Colonic mucosa (tissue), 4 donors: ENCODE data around the gene LRRC73. TPM values are rescaled to one million over a fixed set of nuclear protein-coding genes. Genes with fewer than 3 reads are reported as not detected.

Experiments used
- DNase-seq: peaks from one replicate; pipeline ENCODE4 v3.0.0-alpha.2; 2020
- H3K27ac ChIP-seq: fragments of 200-600 bp; one replicate; pipeline ENCODE4 v1.8.0; 2021
- H3K27me3 ChIP-seq: fragments of 200-600 bp; one replicate; pipeline ENCODE4 v1.8.0; 2021
- H3K36me3 ChIP-seq: fragments of 200-600 bp; one replicate; pipeline ENCODE4 v1.8.0; 2021
- H3K4me1 ChIP-seq: fragments of 200-600 bp; one replicate; pipeline ENCODE4 v1.8.0; 2021; ENCODE audit warnings: mild to moderate bottlenecking
- H3K4me3 ChIP-seq: fragments of 200-600 bp; one replicate; pipeline ENCODE4 v1.8.0; 2021
- H3K9ac ChIP-seq, 2 donors: one replicate each; pipeline ENCODE4 v1.7.0; 2013; ENCODE audit warnings: control low read depth in 2 of 2, low read depth in 2 of 2, low read length in 2 of 2
- H3K9me3 ChIP-seq: fragments of 200-600 bp; one replicate; pipeline ENCODE4 v1.8.0; 2021
- intact Hi-C: fragments of 100-400 bp; cut with DNase I; formaldehyde crosslinking; loops from one replicate; pipeline ENCODE4 v1.14.1; 2022
- total RNA-seq, 2 donors: library from RNA; stranded (reverse); fragmentation: NEBNext Ultra II Directional in 1 of 2; extraction: Animal tissue kit (Norgen Biotek cat#: 25700) in 1 of 2; gene quantifications; one replicate each; pipeline ENCODE4 v1.2.1, GENCODE V29; 2021
- TF ChIP-seq, protein P1 (sequence below): fragments of 200-600 bp; IDR thresholded peaks from one replicate; pipeline ENCODE4 v1.8.0; 2022; ENCODE audit warnings: antibody characterized with exemption, mild to moderate bottlenecking
- donor health status: healthy.
- donor health status: DM: no; HTN: no; CAD: no.
- donor health status: DM: no; HTN: no; CAD: no.

Gene LRRC73
- total RNA-seq, 2 donors from 2014 or later, result 0.77 to 1.1 TPM

DNA sequence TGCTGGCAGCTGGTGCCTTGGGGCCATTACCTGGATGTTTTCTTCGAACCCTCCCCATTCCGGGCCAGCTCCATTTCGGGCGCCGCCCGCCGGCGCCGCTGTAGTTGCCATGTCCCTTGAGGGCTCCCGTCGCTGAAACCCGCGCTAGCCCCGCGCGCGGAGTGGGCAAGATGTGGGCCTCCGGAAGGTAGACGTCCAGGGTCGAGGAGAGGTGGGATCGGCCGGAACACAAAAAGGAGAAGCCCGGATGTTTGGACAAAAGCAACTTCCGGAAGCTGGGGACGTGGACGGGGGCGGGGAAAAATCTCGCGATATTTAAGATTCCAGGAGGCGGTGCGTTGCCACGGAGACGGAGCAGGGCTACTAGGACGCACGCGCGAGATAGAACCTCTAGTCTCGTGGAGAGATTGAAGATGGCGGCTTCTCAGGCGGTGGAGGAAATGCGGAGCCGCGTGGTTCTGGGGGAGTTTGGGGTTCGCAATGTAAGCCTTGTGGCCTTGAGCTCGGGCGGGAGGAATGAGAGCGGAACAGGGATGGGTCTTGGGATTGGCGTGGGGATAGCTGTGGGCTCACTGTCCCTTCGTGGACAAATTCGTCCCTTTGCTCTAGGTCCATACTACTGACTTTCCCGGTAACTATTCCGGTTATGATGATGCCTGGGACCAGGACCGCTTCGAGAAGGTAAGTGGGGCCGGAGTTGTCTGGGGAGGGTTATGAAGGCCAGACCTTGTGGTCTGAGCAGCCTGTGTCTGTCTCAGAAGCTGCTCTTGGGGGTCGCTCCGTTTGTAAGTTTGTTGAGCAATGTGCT is 6.8 kb upstream of the LRRC73 start, which contains the start of the genes POLR1C and YIPF3:
TSS of gene POLR1C (plus strand) at position 393 of the 808 bp plus-strand sequence. CDS start at position 414, 21 bp downstream.
TSS of gene YIPF3 (minus strand) at position 230 of the 808 bp plus-strand sequence. CDS start at position 111, 119 bp downstream.
- intact Hi-C loops, result no loop called here
- DNase-seq, result peak; percentile 98

DNA sequence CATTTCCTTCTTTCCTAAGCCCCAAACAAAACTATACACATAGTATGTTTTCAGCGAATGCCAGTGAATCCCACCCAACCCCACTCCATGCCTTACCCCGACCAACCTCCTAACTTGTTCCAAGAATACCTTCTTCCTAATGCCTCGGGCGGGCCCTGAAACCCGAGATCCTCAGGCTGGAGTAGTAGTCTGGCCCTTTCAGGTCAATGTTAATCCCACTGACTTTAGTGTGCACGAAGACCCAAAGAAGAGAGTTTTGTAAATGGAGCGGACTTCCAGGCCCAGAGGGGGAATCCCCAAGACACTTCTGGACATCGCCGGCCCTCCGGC is 6.2 kb upstream of the LRRC73 start:
- peak overlapping the region; percentile 82 to 97 for H3K9ac ChIP-seq
- no peaks in the 10 kb centered on the region for H3K9me3 ChIP-seq
- peak overlapping the region; percentile 89 for H3K27ac ChIP-seq
- no peak for DNase-seq
- H3K4me3 ChIP-seq, result peak overlapping the region; percentile 97
- intact Hi-C loops, result no loop called here
- peaks cover 10% of the 10 kb centered on the region for H3K36me3 ChIP-seq
- TF ChIP-seq, protein P1, sequence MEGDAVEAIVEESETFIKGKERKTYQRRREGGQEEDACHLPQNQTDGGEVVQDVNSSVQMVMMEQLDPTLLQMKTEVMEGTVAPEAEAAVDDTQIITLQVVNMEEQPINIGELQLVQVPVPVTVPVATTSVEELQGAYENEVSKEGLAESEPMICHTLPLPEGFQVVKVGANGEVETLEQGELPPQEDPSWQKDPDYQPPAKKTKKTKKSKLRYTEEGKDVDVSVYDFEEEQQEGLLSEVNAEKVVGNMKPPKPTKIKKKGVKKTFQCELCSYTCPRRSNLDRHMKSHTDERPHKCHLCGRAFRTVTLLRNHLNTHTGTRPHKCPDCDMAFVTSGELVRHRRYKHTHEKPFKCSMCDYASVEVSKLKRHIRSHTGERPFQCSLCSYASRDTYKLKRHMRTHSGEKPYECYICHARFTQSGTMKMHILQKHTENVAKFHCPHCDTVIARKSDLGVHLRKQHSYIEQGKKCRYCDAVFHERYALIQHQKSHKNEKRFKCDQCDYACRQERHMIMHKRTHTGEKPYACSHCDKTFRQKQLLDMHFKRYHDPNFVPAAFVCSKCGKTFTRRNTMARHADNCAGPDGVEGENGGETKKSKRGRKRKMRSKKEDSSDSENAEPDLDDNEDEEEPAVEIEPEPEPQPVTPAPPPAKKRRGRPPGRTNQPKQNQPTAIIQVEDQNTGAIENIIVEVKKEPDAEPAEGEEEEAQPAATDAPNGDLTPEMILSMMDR, result no peak
- peaks cover 19% of the 10 kb centered on the region for H3K4me1 ChIP-seq
- no peaks in the 10 kb centered on the region for H3K27me3 ChIP-seq

More for the DNA sequence above, 6.8 kb upstream of the LRRC73 start, which contains the start of the genes POLR1C and YIPF3:
- Histone ChIP-seq H3K4me3 (peak within 1 kb of the TSS; percentile 97), H3K36me3 (peaks cover 12% of the 10 kb centered on the region), H3K27me3 (no peaks in the 10 kb centered on the region), H3K9me3 (no peaks in the 10 kb centered on the region), H3K4me1 (peaks cover 19% of the 10 kb centered on the region), H3K27ac (peak within 1 kb of the TSS; percentile 89), H3K9ac (peak within 1 kb of the TSS; percentile 82 to 97)
- TF ChIP-seq, protein P1, result no peak

DNA sequence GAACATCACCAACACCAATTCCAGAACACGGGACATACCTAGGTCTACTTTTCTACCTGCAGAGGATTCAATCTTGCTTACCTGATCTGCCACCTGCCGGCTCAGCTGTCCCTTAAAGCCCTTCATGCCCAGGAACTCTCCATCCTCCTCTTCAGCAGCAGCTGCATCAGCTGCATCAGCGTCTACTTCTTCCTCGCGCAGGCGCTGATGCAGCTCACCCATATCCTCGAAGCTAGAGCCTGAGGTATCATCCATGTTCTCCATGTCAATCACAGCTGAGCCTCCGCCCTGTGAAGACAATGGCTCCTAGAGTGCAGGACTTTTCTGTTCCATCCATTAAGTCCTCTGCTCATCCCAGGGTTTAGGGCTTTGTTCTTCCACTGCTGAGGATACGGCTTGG is 5.7 kb upstream of the LRRC73 start:
- intact Hi-C loops, result no loop called here
- DNase-seq, result no peak

GRCh38 chr6:43511824-43512415 is 1.8 kb upstream of the LRRC73 start:
- Histone ChIP-seq H3K9ac (no peak overlapping the region), H3K4me1 (peaks cover 12% of the 10 kb centered on the region), H3K36me3 (peaks cover 10% of the 10 kb centered on the region), H3K27ac (no peak overlapping the region), H3K4me3 (no peak overlapping the region), H3K27me3 (no peaks in the 10 kb centered on the region), H3K9me3 (no peaks in the 10 kb centered on the region)
- TF ChIP-seq, protein P1, result no peak
- intact Hi-C loops, result no loop called here
- DNase-seq, result no peak

More for the DNA sequence above, 5.7 kb upstream of the LRRC73 start:
- H3K27me3 ChIP-seq, result no peaks in the 10 kb centered on the region
- H3K9me3 ChIP-seq, result no peaks in the 10 kb centered on the region
- peak overlapping the region; percentile 82 to 97 for H3K9ac ChIP-seq
- H3K27ac ChIP-seq, result no peak overlapping the region
- peak overlapping the region; percentile 97 for H3K4me3 ChIP-seq
- H3K36me3 ChIP-seq, result peaks cover 10% of the 10 kb centered on the region
- peaks cover 19% of the 10 kb centered on the region for H3K4me1 ChIP-seq
- TF ChIP-seq, protein P1, result no peak

DNA sequence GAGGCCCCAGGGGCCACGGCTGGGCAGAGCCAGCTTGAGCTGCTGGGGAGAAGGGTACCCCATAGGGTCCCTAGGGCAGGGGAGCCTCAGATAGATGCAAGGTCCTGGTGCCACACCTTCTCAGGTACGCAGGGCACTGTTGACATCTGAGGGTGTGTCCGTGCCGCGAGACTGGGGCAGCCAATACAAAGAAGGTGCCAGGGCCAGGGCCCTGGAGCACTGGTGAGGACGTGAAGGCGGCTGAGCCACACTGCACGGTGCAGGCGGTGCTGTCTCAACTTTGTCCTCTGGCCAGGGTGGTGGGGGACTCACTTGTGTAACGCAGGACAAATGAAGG is 649 bp upstream of the LRRC73 start:
- H3K36me3 ChIP-seq, result peaks cover 10% of the 10 kb centered on the region
- peak overlapping the region; percentile 76 for H3K4me3 ChIP-seq
- no peaks in the 10 kb centered on the region for H3K9me3 ChIP-seq
- intact Hi-C loops, result no loop called here
- peak overlapping the region; percentile 72 for H3K9ac ChIP-seq
- H3K27ac ChIP-seq, result peak overlapping the region; percentile 74
- TF ChIP-seq, protein P1, result no peak
- H3K4me1 ChIP-seq, result peaks cover 8% of the 10 kb centered on the region
- H3K27me3 ChIP-seq, result no peaks in the 10 kb centered on the region
- peak; percentile 77 for DNase-seq
